Transverse colon (tissue), 4 donors: ENCODE measurements around the gene ATP13A5. TPM values are rescaled to one million over a fixed set of nuclear protein-coding genes. Genes with fewer than 3 reads are reported as not detected.

ENCODE experiments used
- DNase-seq: peaks from one replicate; pipeline ENCODE4 v3.0.0-alpha.2; 2019
- H3K27ac ChIP-seq, 4 donors: fragments of 200-600 bp; sonication (generic); 2 replicates each; pipeline ENCODE4 v1.5.1; 2016 to 2018; ENCODE audit warnings: inconsistent platforms in 4 of 4
- H3K27me3 ChIP-seq: fragments of 200-600 bp; sonication (generic); 2 replicates; pipeline ENCODE4 v1.5.1; 2017; ENCODE audit warnings: inconsistent platforms
- H3K36me3 ChIP-seq, 4 donors: fragments of 200-600 bp; sonication (generic); 2 replicates each; pipeline ENCODE4 v1.5.1; 2017 to 2019; ENCODE audit warnings: inconsistent platforms in 4 of 4
- H3K4me1 ChIP-seq, 4 donors: fragments of 200-600 bp; sonication (generic); 2 replicates each; pipeline ENCODE4 v1.5.1; 2017 to 2020; ENCODE audit warnings: inconsistent platforms in 4 of 4
- H3K4me3 ChIP-seq, 4 donors: fragments of 200-600 bp; sonication (generic); 1 replicate in 1 of 4; 2 replicates in 3 of 4; pipeline versions ENCODE4 v1.5.1 to v1.6.1; 2017 to 2019; ENCODE audit warnings: inconsistent platforms in 4 of 4
- H3K9me3 ChIP-seq, 2 donors: fragments of 200-600 bp; sonication (generic); 2 replicates each; pipeline ENCODE4 v1.5.1; 2017 to 2019; ENCODE audit warnings: inconsistent platforms in 2 of 2
- EP300 ChIP-seq: sonication (generic); formaldehyde crosslinking; IDR thresholded peaks from one replicate; pipeline ENCODE4 v1.6.1; 2017; ENCODE audit warnings: antibody characterized with exemption, low read depth
- POLR2A ChIP-seq: fragments of 450-650 bp; IDR thresholded peaks from one replicate; pipeline ENCODE4 v1.6.1; 2016; ENCODE audit warnings: antibody characterized with exemption, mild to moderate bottlenecking, moderate library complexity
- POLR2AphosphoS5 ChIP-seq, 3 donors: sonication (generic); formaldehyde crosslinking; IDR thresholded peaks; one replicate each; pipeline ENCODE4 v1.6.1; 2016; ENCODE audit warnings: antibody characterized with exemption in 3 of 3
- WGBS, 2 donors: methylation state at CpG; one replicate each; pipeline ENCODE4 v1.1.5; 2018; ENCODE audit warnings: low coverage in 1 of 2; 5-methylcytosine and 5-hydroxymethylcytosine counted together
- in situ Hi-C, 4 donors: fragments of 200-750 bp; cut with MboI; loops; one replicate each; pipeline versions ENCODE4 v1.15.0 to v1.15.1; 2017; ENCODE audit warnings: low sequenced_read_pairs in 3 of 4, low pct_ligation_motif_present in 1 of 4, low pct_unique_long_range_greater_than_20kb in 1 of 4
- intact Hi-C: fragments of 100-400 bp; cut with DNase I; formaldehyde crosslinking; loops from one replicate; pipeline ENCODE4 v1.15.1; 2023; ENCODE audit warnings: low total_unique reads
- total RNA-seq, 4 donors: library from RNA; depleted of rRNA; stranded (reverse); fragments of >200 nt; gene quantifications; one replicate each; pipeline ENCODE4 v1.1.0, GENCODE V29; 2016
- TF ChIP-seq, protein P1 (sequence below), 5 experiments: fragments of 200-600 bp in 3 of 5; fragments of 450-650 bp in 2 of 5; sonication (generic) in 3 of 5; IDR thresholded peaks; 1 replicate in 2 of 5; 2 replicates in 3 of 5; pipeline ENCODE4 v1.5.1; 2016 to 2017; ENCODE audit warnings: antibody characterized with exemption in 5 of 5, inconsistent platforms in 3 of 5, mild to moderate bottlenecking in 2 of 5, moderate library complexity in 1 of 5

ATP13A5 gene
- total RNA-seq, 4 donors from 2014 or later: not detected

DNA sequence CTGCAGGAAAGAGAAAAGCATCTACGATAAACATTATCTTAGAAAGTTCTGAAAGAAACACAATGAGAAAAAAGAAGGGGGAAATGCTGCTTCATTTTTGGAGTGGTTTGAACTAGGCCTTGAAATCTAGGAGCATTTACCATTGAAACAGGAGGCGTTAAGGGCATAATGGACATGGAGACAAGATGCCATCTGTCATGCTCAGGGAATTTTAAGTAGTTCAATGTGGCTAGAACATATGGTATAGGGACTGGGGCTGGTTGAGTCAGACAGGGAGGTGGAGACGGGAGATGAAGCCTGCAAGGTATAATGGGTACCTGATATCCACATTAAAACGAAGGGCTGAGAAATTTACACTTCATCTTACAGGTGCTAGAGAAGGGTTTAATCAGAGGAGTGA, 147.9 kb downstream of the ATP13A5 start:
- TF ChIP-seq POLR2A: no peak
- 86 to 87% methylated on average over 3 to 4 of the region's 4 CpGs for WGBS, 2 donors
- H3K4me3 ChIP-seq: no peak overlapping the region
- H3K27me3 ChIP-seq: no peaks in the 10 kb centered on the region
- H3K36me3 ChIP-seq: no peaks in the 10 kb centered on the region
- no peaks in the 10 kb centered on the region for H3K4me1 ChIP-seq
- H3K9me3 ChIP-seq: no peaks in the 10 kb centered on the region
- in situ Hi-C loops: no loop called here
- intact Hi-C loops: no loop called here
- H3K27ac ChIP-seq: no peak overlapping the region
- DNase-seq: no peak

DNA sequence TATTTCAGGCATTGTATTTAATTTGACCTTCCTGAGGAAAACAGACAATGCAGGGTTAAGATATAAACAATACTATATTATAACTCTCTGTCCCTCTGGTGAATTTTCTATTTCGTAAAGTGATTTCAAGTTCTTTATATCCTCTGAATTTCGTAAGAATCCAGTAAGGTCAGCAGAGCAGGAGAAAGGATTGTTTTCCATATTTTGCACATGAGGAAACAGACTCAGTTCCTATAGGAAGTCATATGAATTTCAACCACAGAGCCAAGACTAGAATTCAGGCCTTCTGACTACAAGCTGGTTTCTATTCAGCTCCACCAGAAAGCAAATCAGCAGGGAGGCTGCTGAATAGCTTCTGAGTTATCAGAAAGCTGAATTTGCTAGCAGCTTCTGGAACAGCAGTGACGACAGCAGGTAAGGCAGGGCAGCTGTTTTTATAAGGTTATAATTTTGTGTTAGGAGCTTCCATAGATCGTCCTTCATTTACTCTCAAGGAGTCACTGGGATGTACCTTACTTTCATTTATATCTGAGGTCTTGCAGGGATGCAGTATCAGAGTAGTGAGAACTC, 148.6 kb downstream of the ATP13A5 start:
- H3K4me3 ChIP-seq: no peak overlapping the region
- TF ChIP-seq POLR2AphosphoS5 (IDR thresholded peaks at IDR 0.05): no peak
- TF ChIP-seq EP300: no peak
- TF ChIP-seq POLR2A: no peak
- TF ChIP-seq, protein P1, sequence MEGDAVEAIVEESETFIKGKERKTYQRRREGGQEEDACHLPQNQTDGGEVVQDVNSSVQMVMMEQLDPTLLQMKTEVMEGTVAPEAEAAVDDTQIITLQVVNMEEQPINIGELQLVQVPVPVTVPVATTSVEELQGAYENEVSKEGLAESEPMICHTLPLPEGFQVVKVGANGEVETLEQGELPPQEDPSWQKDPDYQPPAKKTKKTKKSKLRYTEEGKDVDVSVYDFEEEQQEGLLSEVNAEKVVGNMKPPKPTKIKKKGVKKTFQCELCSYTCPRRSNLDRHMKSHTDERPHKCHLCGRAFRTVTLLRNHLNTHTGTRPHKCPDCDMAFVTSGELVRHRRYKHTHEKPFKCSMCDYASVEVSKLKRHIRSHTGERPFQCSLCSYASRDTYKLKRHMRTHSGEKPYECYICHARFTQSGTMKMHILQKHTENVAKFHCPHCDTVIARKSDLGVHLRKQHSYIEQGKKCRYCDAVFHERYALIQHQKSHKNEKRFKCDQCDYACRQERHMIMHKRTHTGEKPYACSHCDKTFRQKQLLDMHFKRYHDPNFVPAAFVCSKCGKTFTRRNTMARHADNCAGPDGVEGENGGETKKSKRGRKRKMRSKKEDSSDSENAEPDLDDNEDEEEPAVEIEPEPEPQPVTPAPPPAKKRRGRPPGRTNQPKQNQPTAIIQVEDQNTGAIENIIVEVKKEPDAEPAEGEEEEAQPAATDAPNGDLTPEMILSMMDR (IDR thresholded peaks at IDR 0.05): no peak
- in situ Hi-C loops: no loop called here
- H3K27me3 ChIP-seq: no peaks in the 10 kb centered on the region
- DNase-seq: no peak
- H3K27ac ChIP-seq: no peak overlapping the region
- H3K9me3 ChIP-seq: no peaks in the 10 kb centered on the region
- H3K4me1 ChIP-seq: no peaks in the 10 kb centered on the region
- intact Hi-C loops: no loop called here
- no peaks in the 10 kb centered on the region for H3K36me3 ChIP-seq
- 75 to 86% methylated on average over 3 to 4 of the region's 4 CpGs for WGBS, 2 donors

DNA sequence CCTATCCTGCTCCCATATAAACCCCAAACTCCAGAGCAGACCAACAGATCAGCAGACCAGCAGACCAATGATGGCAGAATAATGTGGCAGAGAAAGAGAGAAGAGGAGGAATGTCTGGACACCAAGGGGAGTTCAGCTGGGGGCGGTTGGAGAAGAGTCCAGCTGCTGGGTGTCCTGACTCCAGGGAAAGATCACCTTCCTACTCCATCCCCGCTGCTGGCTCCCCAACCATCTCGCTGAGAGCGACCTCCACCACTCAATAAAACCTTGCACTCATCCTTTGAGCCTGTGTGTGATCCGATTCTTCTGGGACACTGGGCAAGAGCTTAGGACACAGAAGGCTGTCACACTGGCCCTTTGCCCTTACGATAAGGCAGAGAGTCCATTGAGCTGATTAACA, 150.3 kb downstream of the ATP13A5 start:
- H3K4me1 ChIP-seq: no peaks in the 10 kb centered on the region
- no peaks in the 10 kb centered on the region for H3K9me3 ChIP-seq
- no peak overlapping the region for H3K27ac ChIP-seq
- DNase-seq: no peak
- TF ChIP-seq POLR2A (no peak), EP300 (no peak), POLR2AphosphoS5 (IDR thresholded peaks at IDR 0.05) (no peak)
- TF ChIP-seq, protein P1 (IDR thresholded peaks at IDR 0.05): no peak
- in situ Hi-C loops (no loop called here), intact Hi-C loops (no loop called here)
- H3K4me3 ChIP-seq: no peak overlapping the region
- H3K36me3 ChIP-seq: no peaks in the 10 kb centered on the region
- no peaks in the 10 kb centered on the region for H3K27me3 ChIP-seq
- WGBS, 2 donors: 60 to 74% methylated on average over 1 to 6 of the region's 6 CpGs

DNA sequence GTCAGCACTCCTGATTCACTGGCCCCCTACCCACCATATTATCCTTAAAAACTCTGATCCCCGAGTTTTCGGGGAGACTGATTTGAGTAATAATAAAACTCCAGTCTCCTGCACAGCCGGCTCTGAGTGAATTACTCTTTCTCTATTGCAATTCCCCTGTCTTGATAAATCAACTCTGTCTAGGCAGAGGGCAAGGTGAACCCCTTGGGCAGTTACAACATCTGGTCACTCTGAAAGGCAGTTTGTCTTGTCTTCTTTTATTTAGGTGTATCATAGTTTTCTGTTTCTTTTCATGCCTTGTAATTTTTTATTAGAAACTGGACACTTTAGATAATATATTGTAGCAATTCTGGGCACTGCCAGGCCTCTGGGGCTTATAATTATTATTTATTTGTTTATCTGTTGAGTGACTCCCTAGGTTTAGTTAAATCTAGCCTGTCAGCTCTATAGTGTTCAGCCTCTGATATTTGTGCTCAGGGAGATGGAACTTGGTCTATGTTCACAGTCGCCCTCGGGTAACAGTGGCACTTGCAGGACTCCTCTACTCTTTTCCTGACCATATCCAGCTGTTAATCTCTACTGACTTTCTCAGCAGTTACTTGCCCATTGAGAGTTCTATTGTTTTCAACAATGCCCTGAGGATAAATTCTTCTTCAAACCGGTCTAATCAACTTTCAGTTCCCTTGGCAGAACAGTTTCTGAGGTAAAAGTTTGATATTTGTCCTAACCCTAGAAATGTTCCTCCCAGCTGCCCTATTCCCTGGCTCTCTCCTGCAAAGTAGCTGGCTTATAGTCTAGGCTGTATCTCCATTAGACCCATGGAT, 153.0 kb downstream of the ATP13A5 start:
- H3K9me3 ChIP-seq: no peaks in the 10 kb centered on the region
- WGBS, 2 donors: 82 to 83% methylated on average over 3 to 6 of the region's 6 CpGs
- no peaks in the 10 kb centered on the region for H3K36me3 ChIP-seq
- intact Hi-C loops (no loop called here), in situ Hi-C loops (no loop called here)
- TF ChIP-seq POLR2A: no peak
- no peak for TF ChIP-seq EP300
- no peak for TF ChIP-seq POLR2AphosphoS5 (IDR thresholded peaks at IDR 0.05)
- TF ChIP-seq, protein P1 (IDR thresholded peaks at IDR 0.05): no peak
- H3K27me3 ChIP-seq: no peaks in the 10 kb centered on the region
- no peak for DNase-seq
- no peak overlapping the region for H3K4me3 ChIP-seq
- no peak overlapping the region for H3K27ac ChIP-seq
- H3K4me1 ChIP-seq: no peaks in the 10 kb centered on the region

Other genes with a start within 250 kb of the ATP13A5 start
- not detected for gene PLAAT1, start 137.5 kb downstream of the ATP13A5 start, total RNA-seq
- gene ATP13A4, start 176.1 kb upstream of the ATP13A5 start, total RNA-seq: 10 to 100 TPM in 1 of 4 donors, 1 to 10 TPM in 3; 5.6 to 13.4 (median 6.9) TPM
- 10 to 100 TPM; 56.9 to 92.4 (median 69.8) TPM for gene OPA1, start 214.5 kb upstream of the ATP13A5 start, total RNA-seq